Activated CD8-positive, alpha-beta memory T cell treated with anti-CD3 and anti-CD28 coated beads for 1 hour (primary cell): ENCODE data around the gene RIBC2.
"Not testable (repeated sequence)": the region's sequence is repeated elsewhere in the genome, so short reads cannot be mapped to it uniquely, and the experiment has no call there.

ENCODE experiments used
- DNase-seq, 2 donors: peaks; one replicate each; pipeline ENCODE4 v3.0.0-alpha.2; 2020; ENCODE audit warnings: low read depth in 1 of 2; ENCODE audit errors: extremely low read depth in 1 of 2

Gene RIBC2

GRCh38 chr22:45446216-45446615 is 32.7 kb downstream of the RIBC2 start:
- DNase-seq, result no peak

- not testable (repeated sequence) for DNase-seq
Measured at GRCh38 chr22:45447596-45447995, 34.1 kb downstream of the RIBC2 start.

GRCh38 chr22:45448431-45448830 is 34.9 kb downstream of the RIBC2 start:
- no peak for DNase-seq

GRCh38 chr22:45449442-45449841 is 35.9 kb downstream of the RIBC2 start:
- DNase-seq, result not testable (repeated sequence)

- no peak for DNase-seq
Measured at GRCh38 chr22:45450101-45450785, 36.8 kb downstream of the RIBC2 start.

- DNase-seq, result no peak
Measured at GRCh38 chr22:45450921-45451651, 37.6 kb downstream of the RIBC2 start.

- no peak for DNase-seq
Measured at GRCh38 chr22:45451972-45452371, 38.5 kb downstream of the RIBC2 start.

- no peak for DNase-seq
Measured at GRCh38 chr22:45452565-45453379, 39.3 kb downstream of the RIBC2 start.

- no peak for DNase-seq
Measured at GRCh38 chr22:45453764-45454163, 40.3 kb downstream of the RIBC2 start.

- no peak for DNase-seq
Measured at GRCh38 chr22:45454275-45454674, 40.8 kb downstream of the RIBC2 start.

- no peak for DNase-seq
Measured at GRCh38 chr22:45455212-45455611, 41.7 kb downstream of the RIBC2 start.

GRCh38 chr22:45455621-45456020 is 42.1 kb downstream of the RIBC2 start:
- DNase-seq, result no peak

- DNase-seq, result no peak
Measured at GRCh38 chr22:45456811-45457210, 43.3 kb downstream of the RIBC2 start.

GRCh38 chr22:45458532-45458931 is 45.0 kb downstream of the RIBC2 start:
- DNase-seq, result no peak

GRCh38 chr22:45459235-45459634 is 45.7 kb downstream of the RIBC2 start:
- no peak for DNase-seq

- DNase-seq, result no peak
Measured at GRCh38 chr22:45460288-45461109, 47.0 kb downstream of the RIBC2 start.

- no peak for DNase-seq
Measured at GRCh38 chr22:45462034-45462655, 48.7 kb downstream of the RIBC2 start.

GRCh38 chr22:45463691-45464090 is 50.2 kb downstream of the RIBC2 start:
- not testable (repeated sequence) for DNase-seq

- DNase-seq, result no peak
Measured at GRCh38 chr22:45465633-45466032, 52.1 kb downstream of the RIBC2 start.

- no peak for DNase-seq
Measured at GRCh38 chr22:45468872-45469271, 55.4 kb downstream of the RIBC2 start.
